ENCODE data around the gene CTNNAL1.

Gene CTNNAL1

DNA sequence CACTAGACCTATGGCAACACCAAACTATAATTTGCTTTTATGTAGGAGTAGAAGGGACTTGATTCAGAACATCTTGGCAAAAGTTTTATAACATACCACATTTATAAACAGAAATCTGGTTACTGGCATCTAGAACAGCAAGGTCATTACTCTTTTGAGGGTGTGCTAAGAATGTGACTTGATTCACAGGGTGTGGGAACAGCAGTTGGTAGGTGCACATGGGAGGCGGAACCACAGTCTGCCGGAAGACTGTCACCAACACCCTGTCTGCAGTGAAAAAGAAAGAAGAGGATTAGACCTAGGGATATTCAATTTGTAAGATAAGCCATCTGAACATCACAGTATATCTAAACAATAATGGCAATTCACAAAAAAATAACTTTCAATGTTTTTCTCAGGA lies 102.4 kb downstream of the CTNNAL1 start:
- Histone ChIP-seq H3K36me3 (ENCODE audit: control insufficient read depth in 2 of 2, insufficient read depth in 1 of 2, low read length in 2 of 2) (peaks cover 39 to 91% of the 10 kb centered on the region in 2 experiments), H3K4me1 (ENCODE audit: control insufficient read depth, insufficient read depth, low read length) (no peaks in the 10 kb centered on the region), H3K9me3 (ENCODE audit: control insufficient read depth, insufficient read depth, low read depth, low read length) (no peaks in the 10 kb centered on the region), H3K4me3 (ENCODE audit: low read depth, low read length) (no peak overlapping the region), H3K27ac (ENCODE audit: extremely low read depth, low read depth, low read length) (no peak overlapping the region)
- POLR2A ChIA-PET = no interaction called here
- CTCF ChIA-PET = no interaction called here
- no peak for TF ChIP-seq BCL11A (tag by site-specific recombination; IDR thresholded peaks at IDR 0.05; ENCODE audit: low read depth)
- TF ChIP-seq ZBTB17 (tag by site-specific recombination; IDR thresholded peaks at IDR 0.05) = no peak
- no peak for TF ChIP-seq ZFP41 (tag by site-specific recombination; IDR thresholded peaks at IDR 0.05; ENCODE audit: borderline replicate concordance)
- no peak for TF ChIP-seq ZNF324 (tag by site-specific recombination; IDR thresholded peaks at IDR 0.05)
- no peak for TF ChIP-seq ZNF548 (tag by site-specific recombination; IDR thresholded peaks at IDR 0.05)
- TF ChIP-seq ZSCAN5A (tag by site-specific recombination; IDR thresholded peaks at IDR 0.05) = no peak
- no peak for TF ChIP-seq SP7 (tag by site-specific recombination; IDR thresholded peaks at IDR 0.05)
- TF ChIP-seq MZF1 (tag by site-specific recombination; IDR thresholded peaks at IDR 0.05; ENCODE audit: borderline replicate concordance) = no peak
- TF ChIP-seq ZNF2 (tag by site-specific recombination; IDR thresholded peaks at IDR 0.05) = no peak
- no peak for TF ChIP-seq PRDM2 (tag by site-specific recombination; IDR thresholded peaks at IDR 0.05; ENCODE audit: borderline replicate concordance)
- TF ChIP-seq ZNF558 (tag by site-specific recombination; IDR thresholded peaks at IDR 0.05) = no peak
- no peak for TF ChIP-seq ZNF514 (tag by site-specific recombination; IDR thresholded peaks at IDR 0.05)
- TF ChIP-seq ELK4 (IDR thresholded peaks at IDR 0.05; ENCODE audit: borderline replicate concordance, low read depth, low read length) = no peak

DNA sequence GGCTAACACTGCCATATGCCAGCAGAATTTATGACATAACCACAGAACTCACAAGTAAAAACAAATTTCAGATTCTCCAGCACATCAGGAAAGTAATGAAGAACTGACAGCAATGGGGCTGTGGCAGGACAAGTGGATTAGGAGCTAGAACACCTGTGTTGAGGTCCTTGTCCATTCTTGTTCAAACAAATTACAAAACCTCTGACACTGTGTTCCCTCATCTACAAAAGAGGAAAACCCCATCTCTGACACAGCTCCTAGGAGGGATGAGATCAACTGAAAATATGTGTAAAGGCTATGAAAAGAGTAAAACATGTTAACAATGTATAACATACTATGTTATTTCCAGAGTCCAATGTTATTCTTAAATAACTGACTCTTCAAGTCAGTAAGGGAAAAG lies 102.9 kb downstream of the CTNNAL1 start:
- TF ChIP-seq GLI2 (tag by site-specific recombination; IDR thresholded peaks at IDR 0.05; ENCODE audit: borderline replicate concordance, low read depth) (no peak), ZIC2 (tag by site-specific recombination; IDR thresholded peaks at IDR 0.05) (no peak)
- CTCF ChIA-PET = no interaction called here
- POLR2A ChIA-PET = no interaction called here
- H3K9me3 ChIP-seq (ENCODE audit: control insufficient read depth, insufficient read depth, low read depth, low read length) = no peaks in the 10 kb centered on the region
- H3K27ac ChIP-seq (ENCODE audit: extremely low read depth, low read depth, low read length) = no peak overlapping the region
- no peaks in the 10 kb centered on the region for H3K4me1 ChIP-seq (ENCODE audit: control insufficient read depth, insufficient read depth, low read length)
- H3K4me3 ChIP-seq (ENCODE audit: low read depth, low read length) = no peak overlapping the region
- peaks cover 40 to 91% of the 10 kb centered on the region in 2 experiments for H3K36me3 ChIP-seq (ENCODE audit: control insufficient read depth in 2 of 2, insufficient read depth in 1 of 2, low read length in 2 of 2)
